GM13976 (cell line): ENCODE data around the gene DIRAS2.

Source experiments
- DNase-seq: peaks from one replicate; pipeline ENCODE4 v3.0.0; 2012; ENCODE audit warnings: low spot score
- in situ Hi-C: fragments of 300-500 bp; cut with MboI; formaldehyde crosslinking; loops from one replicate; pipeline ENCODE4 v1.12.0; 2022; ENCODE audit warnings: low sequenced_read_pairs, mixed read lengths, inconsistent platforms; ENCODE audit not compliant: unreplicated experiment
- TF ChIP-seq, protein P1 (sequence below): IDR thresholded peaks from 2 replicates; pipeline ENCODE4 v1.5.1; 2012; ENCODE audit warnings: borderline replicate concordance, mild to moderate bottlenecking; ENCODE audit not compliant: insufficient read depth; ENCODE audit errors: extremely low read depth, missing control alignments, control extremely low read depth

Gene DIRAS2

DNA sequence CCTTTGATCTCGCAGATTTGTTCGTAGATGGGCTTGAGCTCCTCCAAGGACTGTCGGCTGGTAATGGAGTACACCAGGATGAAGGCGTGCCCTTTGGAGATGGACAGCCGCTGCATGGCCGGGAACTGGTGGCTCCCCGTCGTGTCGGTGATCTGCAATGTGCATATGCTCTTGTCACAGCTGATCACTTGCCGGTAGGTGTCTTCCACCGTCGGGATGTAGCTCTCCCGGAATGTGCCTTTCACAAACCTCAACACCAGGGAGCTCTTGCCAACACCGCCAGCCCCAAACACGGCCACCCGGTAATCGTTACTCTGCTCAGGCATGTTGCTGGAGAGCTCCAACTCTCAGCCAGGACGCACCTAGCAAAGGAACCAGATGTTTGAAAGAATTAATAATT lies 29.1 kb downstream of the DIRAS2 start:
- DNase-seq = no peak
- in situ Hi-C loops = no loop called here
- TF ChIP-seq, protein P1, sequence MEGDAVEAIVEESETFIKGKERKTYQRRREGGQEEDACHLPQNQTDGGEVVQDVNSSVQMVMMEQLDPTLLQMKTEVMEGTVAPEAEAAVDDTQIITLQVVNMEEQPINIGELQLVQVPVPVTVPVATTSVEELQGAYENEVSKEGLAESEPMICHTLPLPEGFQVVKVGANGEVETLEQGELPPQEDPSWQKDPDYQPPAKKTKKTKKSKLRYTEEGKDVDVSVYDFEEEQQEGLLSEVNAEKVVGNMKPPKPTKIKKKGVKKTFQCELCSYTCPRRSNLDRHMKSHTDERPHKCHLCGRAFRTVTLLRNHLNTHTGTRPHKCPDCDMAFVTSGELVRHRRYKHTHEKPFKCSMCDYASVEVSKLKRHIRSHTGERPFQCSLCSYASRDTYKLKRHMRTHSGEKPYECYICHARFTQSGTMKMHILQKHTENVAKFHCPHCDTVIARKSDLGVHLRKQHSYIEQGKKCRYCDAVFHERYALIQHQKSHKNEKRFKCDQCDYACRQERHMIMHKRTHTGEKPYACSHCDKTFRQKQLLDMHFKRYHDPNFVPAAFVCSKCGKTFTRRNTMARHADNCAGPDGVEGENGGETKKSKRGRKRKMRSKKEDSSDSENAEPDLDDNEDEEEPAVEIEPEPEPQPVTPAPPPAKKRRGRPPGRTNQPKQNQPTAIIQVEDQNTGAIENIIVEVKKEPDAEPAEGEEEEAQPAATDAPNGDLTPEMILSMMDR = no peak

GRCh38 chr9:90612957-90613356 lies 29.7 kb downstream of the DIRAS2 start:
- TF ChIP-seq, protein P1 = no peak
- no peak for DNase-seq
- in situ Hi-C loops = no loop called here

GRCh38 chr9:90611568-90611967 lies 31.1 kb downstream of the DIRAS2 start:
- TF ChIP-seq, protein P1 = no peak
- DNase-seq = no peak
- in situ Hi-C loops = no loop called here

DNA sequence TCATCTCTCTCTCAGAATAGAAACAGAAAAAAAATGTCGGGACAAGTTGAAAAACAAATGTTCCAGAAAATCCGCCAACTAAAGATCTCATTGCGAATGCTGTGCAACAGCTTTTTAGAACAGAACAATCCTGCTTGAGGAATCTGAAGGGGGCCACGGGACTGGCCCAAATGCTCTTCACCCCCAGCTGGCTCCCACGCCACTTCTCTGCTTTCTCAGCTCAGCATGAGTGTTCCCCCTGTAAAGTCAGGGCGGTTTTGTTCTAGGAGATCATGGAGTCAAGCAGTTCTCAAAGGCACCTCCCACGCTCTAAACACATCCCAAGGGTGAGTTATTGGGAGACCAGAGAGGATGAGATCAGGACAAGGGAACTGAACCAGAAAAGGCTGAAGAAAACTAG lies 31.5 kb downstream of the DIRAS2 start:
- DNase-seq = no peak
- TF ChIP-seq, protein P1 = no peak
- in situ Hi-C loops = no loop called here

- DNase-seq = no peak
- in situ Hi-C loops = no loop called here
- TF ChIP-seq, protein P1 = no peak
Observed at GRCh38 chr9:90607701-90608516, 34.7 kb downstream of the DIRAS2 start.

- DNase-seq = no peak
- TF ChIP-seq, protein P1 = no peak
- in situ Hi-C loops = no loop called here
Observed at GRCh38 chr9:90600029-90600428, 42.6 kb downstream of the DIRAS2 start.
